Measurements from ENCODE around the gene ZNF428.

DNA sequence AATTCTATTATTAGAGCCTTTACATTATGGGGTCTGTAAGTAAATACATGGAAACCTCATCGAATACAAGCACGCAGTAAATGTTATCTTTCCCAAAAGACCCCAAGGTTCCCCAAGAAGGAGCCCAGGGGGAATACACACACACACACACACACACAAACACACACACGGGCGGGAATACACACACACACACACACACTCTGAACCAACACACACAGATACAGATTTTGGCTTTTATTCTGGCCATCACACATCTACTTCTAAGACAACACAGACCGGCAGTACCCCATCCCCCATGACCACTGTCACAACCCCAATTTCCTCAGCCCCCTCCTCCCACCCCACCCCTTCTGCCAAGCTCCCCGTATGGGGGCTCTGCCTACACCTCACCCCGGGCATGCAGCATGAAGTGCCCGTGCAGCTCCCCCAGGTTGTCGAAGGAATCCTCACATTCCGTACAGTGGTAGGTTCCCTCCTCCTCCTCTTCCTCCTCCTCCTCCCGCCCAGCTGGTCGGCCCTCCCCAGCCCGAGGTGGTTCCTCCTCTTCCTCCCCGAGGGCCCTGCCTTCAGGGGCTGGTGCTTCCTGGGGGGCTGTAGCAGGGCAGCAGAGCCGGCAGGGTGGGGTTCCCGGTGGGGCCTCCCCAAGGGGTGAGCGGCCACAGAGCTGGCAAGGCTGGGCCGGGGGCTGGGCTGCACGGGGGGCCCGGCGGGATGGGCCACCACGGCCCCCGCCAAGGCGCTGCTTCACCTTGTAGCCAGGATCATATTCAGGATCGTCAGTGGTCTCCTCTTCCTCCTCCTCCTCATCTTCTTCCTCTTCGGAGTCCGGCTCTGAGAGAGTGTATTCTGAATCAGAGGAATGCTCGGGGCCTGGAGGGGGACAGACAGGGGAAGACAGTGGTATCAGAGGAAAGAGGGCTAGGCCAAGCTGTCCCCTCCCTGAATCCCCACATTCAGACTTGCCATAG lies 11.9 kb downstream of the ZNF428 start:
- no peak for TF ChIP-seq POLR2A (IDR thresholded peaks at IDR 0.05)
- TF ChIP-seq, protein P1, sequence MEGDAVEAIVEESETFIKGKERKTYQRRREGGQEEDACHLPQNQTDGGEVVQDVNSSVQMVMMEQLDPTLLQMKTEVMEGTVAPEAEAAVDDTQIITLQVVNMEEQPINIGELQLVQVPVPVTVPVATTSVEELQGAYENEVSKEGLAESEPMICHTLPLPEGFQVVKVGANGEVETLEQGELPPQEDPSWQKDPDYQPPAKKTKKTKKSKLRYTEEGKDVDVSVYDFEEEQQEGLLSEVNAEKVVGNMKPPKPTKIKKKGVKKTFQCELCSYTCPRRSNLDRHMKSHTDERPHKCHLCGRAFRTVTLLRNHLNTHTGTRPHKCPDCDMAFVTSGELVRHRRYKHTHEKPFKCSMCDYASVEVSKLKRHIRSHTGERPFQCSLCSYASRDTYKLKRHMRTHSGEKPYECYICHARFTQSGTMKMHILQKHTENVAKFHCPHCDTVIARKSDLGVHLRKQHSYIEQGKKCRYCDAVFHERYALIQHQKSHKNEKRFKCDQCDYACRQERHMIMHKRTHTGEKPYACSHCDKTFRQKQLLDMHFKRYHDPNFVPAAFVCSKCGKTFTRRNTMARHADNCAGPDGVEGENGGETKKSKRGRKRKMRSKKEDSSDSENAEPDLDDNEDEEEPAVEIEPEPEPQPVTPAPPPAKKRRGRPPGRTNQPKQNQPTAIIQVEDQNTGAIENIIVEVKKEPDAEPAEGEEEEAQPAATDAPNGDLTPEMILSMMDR (IDR thresholded peaks at IDR 0.05), result no peak
- TF ChIP-seq EP300 (IDR thresholded peaks at IDR 0.05), result no peak

Data from tibial nerve (tissue), 4 donors.